ENCODE data around the gene PLXNB3. TPM values are rescaled to one million over a fixed set of nuclear protein-coding genes. Genes with fewer than 3 reads are reported as not detected.

The PLXNB3 gene
- polyA plus RNA-seq, 3 donors from 2014 or later = not detected

- Mint-ChIP-seq H3K27ac (no peak overlapping the region), H3K36me3 (no peaks in the 10 kb centered on the region), H3K4me1 (no peaks in the 10 kb centered on the region), H3K27me3 (ENCODE audit: low read depth in 3 of 3) (peaks cover 0 to 10% (median 2%) of the 10 kb centered on the region in 3 donors), H3K4me3 (no peak overlapping the region), H3K9me3 (no peaks in the 10 kb centered on the region)
- DNase-seq = no peak
Measured at GRCh38 chrX:153750127-153750774, 13.8 kb upstream of the PLXNB3 start.

GRCh38 chrX:153755136-153755535 lies 8.9 kb upstream of the PLXNB3 start:
- no peaks in the 10 kb centered on the region for H3K4me1 Mint-ChIP-seq
- no peak overlapping the region for H3K4me3 Mint-ChIP-seq
- no peaks in the 10 kb centered on the region for H3K36me3 Mint-ChIP-seq
- H3K27ac Mint-ChIP-seq = no peak overlapping the region
- H3K27me3 Mint-ChIP-seq (ENCODE audit: low read depth in 3 of 3) = peaks cover 0 to 7% (median 5%) of the 10 kb centered on the region in 3 donors
- no peaks in the 10 kb centered on the region for H3K9me3 Mint-ChIP-seq
- DNase-seq = no peak

- peaks cover 0 to 4% (median 2%) of the 10 kb centered on the region in 3 donors for H3K27me3 Mint-ChIP-seq (ENCODE audit: low read depth in 3 of 3)
- peaks cover 0 to 4% of the 10 kb centered on the region in 2 donors for H3K4me1 Mint-ChIP-seq
- no peak overlapping the region for H3K4me3 Mint-ChIP-seq
- H3K9me3 Mint-ChIP-seq = peaks cover 0 to 1% (median 0%) of the 10 kb centered on the region in 6 donors
- DNase-seq = no peak
- H3K27ac Mint-ChIP-seq = no peak overlapping the region
- H3K36me3 Mint-ChIP-seq = no peaks in the 10 kb centered on the region
Measured at GRCh38 chrX:153761863-153762262, 2.2 kb upstream of the PLXNB3 start.

GRCh38 chrX:153762626-153763173 lies 1.3 kb upstream of the PLXNB3 start:
- no peak overlapping the region for H3K27ac Mint-ChIP-seq
- H3K9me3 Mint-ChIP-seq = peaks cover 0 to 1% (median 0%) of the 10 kb centered on the region in 6 donors
- peaks cover 0 to 4% (median 2%) of the 10 kb centered on the region in 3 donors for H3K27me3 Mint-ChIP-seq (ENCODE audit: low read depth in 3 of 3)
- no peaks in the 10 kb centered on the region for H3K36me3 Mint-ChIP-seq
- no peak overlapping the region for H3K4me3 Mint-ChIP-seq
- H3K4me1 Mint-ChIP-seq = peaks cover 0 to 4% of the 10 kb centered on the region in 2 donors
- DNase-seq = no peak

GRCh38 chrX:153763298-153763932 lies 634 bp upstream of the PLXNB3 start:
- Mint-ChIP-seq H3K4me3 (no peak overlapping the region), H3K36me3 (no peaks in the 10 kb centered on the region), H3K4me1 (peaks cover 0 to 4% of the 10 kb centered on the region in 2 donors), H3K27me3 (ENCODE audit: low read depth in 3 of 3) (peaks cover 0 to 4% (median 2%) of the 10 kb centered on the region in 3 donors), H3K9me3 (peaks cover 0 to 1% (median 0%) of the 10 kb centered on the region in 6 donors), H3K27ac (no peak overlapping the region)
- no peak for DNase-seq

GRCh38 chrX:153764786-153765137 lies 713 bp downstream of the PLXNB3 start:
- DNase-seq = no peak
- Mint-ChIP-seq H3K9me3 (peaks cover 0 to 1% (median 0%) of the 10 kb centered on the region in 6 donors), H3K4me3 (no peak overlapping the region), H3K27ac (no peak overlapping the region), H3K4me1 (peaks cover 0 to 4% of the 10 kb centered on the region in 2 donors), H3K27me3 (ENCODE audit: low read depth in 3 of 3) (peaks cover 0 to 4% (median 2%) of the 10 kb centered on the region in 3 donors), H3K36me3 (no peaks in the 10 kb centered on the region)

- Mint-ChIP-seq H3K27me3 (ENCODE audit: low read depth in 3 of 3) (peaks cover 0 to 4% (median 2%) of the 10 kb centered on the region in 3 donors), H3K4me1 (peaks cover 0 to 4% of the 10 kb centered on the region in 2 donors), H3K36me3 (no peaks in the 10 kb centered on the region), H3K4me3 (no peak overlapping the region), H3K9me3 (peaks cover 0 to 1% (median 0%) of the 10 kb centered on the region in 6 donors), H3K27ac (no peak overlapping the region)
- no peak for DNase-seq
Measured at GRCh38 chrX:153765138-153766079, 1.4 kb downstream of the PLXNB3 start.

- H3K36me3 Mint-ChIP-seq = no peaks in the 10 kb centered on the region
- peaks cover 0 to 4% (median 2%) of the 10 kb centered on the region in 3 donors for H3K27me3 Mint-ChIP-seq (ENCODE audit: low read depth in 3 of 3)
- H3K27ac Mint-ChIP-seq = no peak overlapping the region
- no peak overlapping the region for H3K4me3 Mint-ChIP-seq
- no peak for DNase-seq
- peaks cover 0 to 1% (median 0%) of the 10 kb centered on the region in 6 donors for H3K9me3 Mint-ChIP-seq
- H3K4me1 Mint-ChIP-seq = peaks cover 0 to 4% of the 10 kb centered on the region in 2 donors
Measured at GRCh38 chrX:153766098-153766817, 2.2 kb downstream of the PLXNB3 start.

GRCh38 chrX:153766871-153767673 lies 3.0 kb downstream of the PLXNB3 start:
- Mint-ChIP-seq H3K27me3 (ENCODE audit: low read depth in 3 of 3) (peaks cover 0 to 4% (median 2%) of the 10 kb centered on the region in 3 donors), H3K27ac (no peak overlapping the region)
- no peak for DNase-seq

GRCh38 chrX:153767674-153768055 lies 3.6 kb downstream of the PLXNB3 start:
- Mint-ChIP-seq H3K36me3 (no peaks in the 10 kb centered on the region), H3K4me3 (no peak overlapping the region), H3K9me3 (peaks cover 0 to 1% (median 0%) of the 10 kb centered on the region in 6 donors), H3K27ac (no peak overlapping the region), H3K4me1 (peaks cover 0 to 4% of the 10 kb centered on the region in 2 donors), H3K27me3 (ENCODE audit: low read depth in 3 of 3) (peaks cover 0 to 4% (median 2%) of the 10 kb centered on the region in 3 donors)
- DNase-seq = no peak

More at GRCh38 chrX:153766871-153767673, 3.0 kb downstream of the PLXNB3 start:
- Mint-ChIP-seq H3K36me3 (no peaks in the 10 kb centered on the region), H3K4me3 (no peak overlapping the region), H3K4me1 (peaks cover 0 to 4% of the 10 kb centered on the region in 2 donors), H3K9me3 (peaks cover 0 to 1% (median 0%) of the 10 kb centered on the region in 6 donors)

- no peak overlapping the region for H3K27ac Mint-ChIP-seq
- no peak overlapping the region for H3K4me3 Mint-ChIP-seq
- DNase-seq = no peak
- H3K4me1 Mint-ChIP-seq = peaks cover 0 to 4% of the 10 kb centered on the region in 2 donors
- peaks cover 0 to 4% (median 2%) of the 10 kb centered on the region in 3 donors for H3K27me3 Mint-ChIP-seq (ENCODE audit: low read depth in 3 of 3)
- H3K36me3 Mint-ChIP-seq = no peaks in the 10 kb centered on the region
- H3K9me3 Mint-ChIP-seq = no peaks in the 10 kb centered on the region
Measured at GRCh38 chrX:153768311-153769157, 4.5 kb downstream of the PLXNB3 start.
